GM18517 (cell line): ENCODE results near the gene UCHL5.

Experiments used
- ATAC-seq: cut with Tn5 transposase; IDR thresholded peaks from one replicate; pipeline ENCODE4 v1.9.1; 2021; ENCODE audit warnings: mild to moderate bottlenecking, moderate library complexity; ENCODE audit not compliant: unreplicated experiment

The UCHL5 gene

DNA sequence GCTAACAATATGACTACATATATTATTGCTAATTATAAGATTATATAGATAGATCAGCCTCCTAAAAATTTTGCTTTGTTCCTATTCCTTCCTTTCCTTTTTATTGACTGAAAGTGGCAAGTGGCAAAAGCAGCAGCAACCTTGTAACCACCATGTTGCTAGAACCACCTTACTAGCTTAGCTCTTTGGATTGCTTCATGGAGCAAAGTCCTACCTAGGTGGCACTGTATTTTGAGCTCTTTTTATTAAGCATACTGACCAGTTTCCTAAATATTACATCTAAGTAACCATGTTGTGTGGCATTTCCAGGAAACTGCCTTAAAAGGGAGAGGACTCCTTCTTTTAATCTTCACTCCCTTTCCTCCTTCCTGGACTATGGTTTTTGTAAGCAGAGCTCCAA, 90.8 kb downstream of the UCHL5 start:
- ATAC-seq, result no peak

DNA sequence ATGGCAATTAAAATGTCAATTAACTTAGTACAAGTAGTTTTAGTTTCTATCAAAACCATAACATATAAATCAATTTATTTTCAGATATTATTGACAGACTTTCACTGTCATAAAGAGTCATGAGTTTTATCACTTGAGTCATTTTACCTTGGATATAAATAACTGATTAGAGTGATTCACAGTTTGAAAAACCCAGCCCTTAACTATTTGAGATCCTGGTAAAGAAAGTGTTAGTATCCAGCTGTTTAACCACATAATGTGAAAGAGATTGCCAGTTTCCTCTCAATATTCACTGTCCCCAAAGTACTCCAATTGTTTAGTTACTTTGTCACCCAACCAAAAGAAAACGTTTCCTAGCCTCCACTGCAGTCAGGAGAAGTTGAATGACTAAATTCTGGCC, 91.3 kb downstream of the UCHL5 start:
- no peak for ATAC-seq

DNA sequence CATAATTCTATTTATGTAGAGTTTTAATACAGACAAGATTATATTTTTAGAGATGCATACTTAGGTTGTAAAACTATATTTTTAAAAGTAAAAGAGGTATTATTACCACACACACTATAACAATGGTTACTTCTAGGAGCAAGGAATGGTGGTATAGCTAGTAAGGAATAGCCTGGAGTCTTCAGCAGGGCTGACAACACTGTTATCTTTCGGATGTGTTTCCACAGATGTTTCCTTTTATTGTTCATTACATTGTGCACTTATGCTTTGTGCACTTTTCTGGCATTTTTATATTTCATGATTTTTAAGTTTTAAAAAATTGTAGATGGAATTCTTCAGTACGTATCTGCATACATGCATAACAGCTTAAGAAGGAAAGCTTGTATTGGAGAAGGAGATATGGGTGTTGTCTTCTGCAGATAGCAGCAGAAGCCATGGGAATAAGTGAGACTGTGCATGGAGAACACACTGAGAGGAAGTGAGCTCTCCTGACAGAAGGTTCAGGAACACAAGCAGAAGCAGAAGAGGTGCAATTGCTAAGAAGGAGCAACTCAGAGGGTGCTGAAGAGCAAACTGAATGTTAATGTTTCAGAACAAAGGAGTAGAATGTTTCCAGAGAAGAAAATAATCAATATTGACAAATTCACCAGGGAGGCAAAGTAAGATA, 91.8 kb downstream of the UCHL5 start:
- ATAC-seq, result no peak

DNA sequence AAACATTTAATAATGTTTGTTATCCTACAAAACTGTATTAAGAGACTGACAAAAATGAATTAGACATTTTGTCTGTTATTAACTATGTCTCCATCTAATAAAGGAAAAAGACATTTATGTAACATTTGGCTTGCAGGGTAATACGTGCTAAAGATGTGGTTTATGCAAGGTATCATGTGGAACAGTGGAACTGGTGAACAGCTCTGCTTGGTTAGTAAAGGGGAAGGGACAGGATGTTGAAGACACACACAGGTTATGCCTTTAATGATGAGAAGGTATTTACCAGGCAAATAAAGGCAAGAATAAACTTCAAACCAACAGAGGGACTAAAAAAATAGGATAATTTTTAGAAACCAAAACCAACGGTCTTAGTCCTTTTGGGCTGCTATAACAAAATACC, 93.1 kb downstream of the UCHL5 start:
- no peak for ATAC-seq

GRCh38 chr1:192962901-192963300, 96.3 kb downstream of the UCHL5 start:
- no peak for ATAC-seq
